ENCODE measurements around the gene ZNF432.

DNA sequence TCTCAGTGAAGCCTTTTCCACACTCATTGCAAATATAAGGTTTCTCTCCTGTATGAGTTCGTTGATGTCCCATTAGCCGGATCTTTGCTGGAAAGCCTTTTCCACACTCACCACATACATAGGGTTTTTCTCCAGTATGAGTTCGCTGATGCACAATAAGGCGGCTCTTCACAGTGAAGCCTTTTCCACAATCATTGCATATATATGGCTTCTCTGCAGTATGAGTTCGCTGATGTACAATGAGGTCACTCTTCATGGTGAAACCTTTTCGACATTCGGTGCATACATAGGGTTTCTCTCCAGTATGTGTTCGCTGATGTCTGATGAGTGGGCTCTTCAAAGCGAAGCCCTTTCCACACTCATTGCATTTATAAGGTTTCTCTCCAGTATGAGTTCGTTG, 55.2 kb downstream of the ZNF432 start:
- no peak for TF ChIP-seq POLR2A (IDR thresholded peaks at IDR 0.05)
- TF ChIP-seq, protein P1, sequence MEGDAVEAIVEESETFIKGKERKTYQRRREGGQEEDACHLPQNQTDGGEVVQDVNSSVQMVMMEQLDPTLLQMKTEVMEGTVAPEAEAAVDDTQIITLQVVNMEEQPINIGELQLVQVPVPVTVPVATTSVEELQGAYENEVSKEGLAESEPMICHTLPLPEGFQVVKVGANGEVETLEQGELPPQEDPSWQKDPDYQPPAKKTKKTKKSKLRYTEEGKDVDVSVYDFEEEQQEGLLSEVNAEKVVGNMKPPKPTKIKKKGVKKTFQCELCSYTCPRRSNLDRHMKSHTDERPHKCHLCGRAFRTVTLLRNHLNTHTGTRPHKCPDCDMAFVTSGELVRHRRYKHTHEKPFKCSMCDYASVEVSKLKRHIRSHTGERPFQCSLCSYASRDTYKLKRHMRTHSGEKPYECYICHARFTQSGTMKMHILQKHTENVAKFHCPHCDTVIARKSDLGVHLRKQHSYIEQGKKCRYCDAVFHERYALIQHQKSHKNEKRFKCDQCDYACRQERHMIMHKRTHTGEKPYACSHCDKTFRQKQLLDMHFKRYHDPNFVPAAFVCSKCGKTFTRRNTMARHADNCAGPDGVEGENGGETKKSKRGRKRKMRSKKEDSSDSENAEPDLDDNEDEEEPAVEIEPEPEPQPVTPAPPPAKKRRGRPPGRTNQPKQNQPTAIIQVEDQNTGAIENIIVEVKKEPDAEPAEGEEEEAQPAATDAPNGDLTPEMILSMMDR (IDR thresholded peaks at IDR 0.05 in 4 of 5, conservative IDR thresholded peaks at IDR 0.05 in 1 of 5) = no peak

All from gastrocnemius medialis (tissue), 4 donors.